GM19452 (cell line): ENCODE results near the gene PNPT1.
"Not testable (repeated sequence)": the region's sequence is repeated elsewhere in the genome, so short reads cannot be mapped to it uniquely, and the experiment has no call there.

Experiments
- ATAC-seq: cut with Tn5 transposase; IDR thresholded peaks from one replicate; pipeline ENCODE4 v1.9.1; 2021; ENCODE audit not compliant: unreplicated experiment

The PNPT1 gene

GRCh38 chr2:55693181-55694125, at the start of gene PNPT1:
Gene PNPT1, minus strand, starts transcription at chr2:55693844. Its CDS starts 21 bp downstream, at chr2:55693823.
- peak; percentile 100 for ATAC-seq

GRCh38 chr2:55742996-55743395, 49.4 kb upstream of the PNPT1 start:
- no peak for ATAC-seq

- ATAC-seq: not testable (repeated sequence)
Observed at GRCh38 chr2:55736019-55736536, 42.4 kb upstream of the PNPT1 start.

- no peak for ATAC-seq
Observed at GRCh38 chr2:55734726-55735125, 41.1 kb upstream of the PNPT1 start.

GRCh38 chr2:55733335-55733734, 39.7 kb upstream of the PNPT1 start:
- no peak for ATAC-seq

- no peak for ATAC-seq
Observed at GRCh38 chr2:55732854-55733253, 39.2 kb upstream of the PNPT1 start.

- no peak for ATAC-seq
Observed at GRCh38 chr2:55729136-55729685, 35.6 kb upstream of the PNPT1 start.

- ATAC-seq: no peak
Observed at GRCh38 chr2:55721596-55722215, 28.1 kb upstream of the PNPT1 start.

- no peak for ATAC-seq
Observed at GRCh38 chr2:55720417-55720816, 26.8 kb upstream of the PNPT1 start.

GRCh38 chr2:55719852-55720251, 26.2 kb upstream of the PNPT1 start:
- no peak for ATAC-seq

GRCh38 chr2:55718165-55719008, 24.7 kb upstream of the PNPT1 start:
- peak; percentile 70 for ATAC-seq

- ATAC-seq: no peak
Observed at GRCh38 chr2:55715626-55716025, 22.0 kb upstream of the PNPT1 start.

- not testable (repeated sequence) for ATAC-seq
Observed at GRCh38 chr2:55715178-55715577, 21.5 kb upstream of the PNPT1 start.

- no peak for ATAC-seq
Observed at GRCh38 chr2:55712477-55713060, 18.9 kb upstream of the PNPT1 start.

- ATAC-seq: no peak
Observed at GRCh38 chr2:55710025-55710424, 16.4 kb upstream of the PNPT1 start.

GRCh38 chr2:55707751-55708150, 14.1 kb upstream of the PNPT1 start:
- no peak for ATAC-seq

- not testable (repeated sequence) for ATAC-seq
Observed at GRCh38 chr2:55706258-55706657, 12.6 kb upstream of the PNPT1 start.

GRCh38 chr2:55705027-55705653, 11.5 kb upstream of the PNPT1 start:
- no peak for ATAC-seq

- ATAC-seq: no peak
Observed at GRCh38 chr2:55703350-55703749, 9.7 kb upstream of the PNPT1 start.

GRCh38 chr2:55692740-55693139, 904 bp downstream of the PNPT1 start:
- not testable (repeated sequence) for ATAC-seq
